ENCODE measurements around the gene TMEM42.

- TF ChIP-seq CTCF (IDR thresholded peaks at IDR 0.05) (no peak), POLR2A (IDR thresholded peaks at IDR 0.05) (no peak)
Observed at GRCh38 chr3:44887101-44887500, 25.4 kb downstream of the TMEM42 start.

Measured in lower leg skin (tissue), 3 donors.